H9 (cell line): ENCODE measurements around the gene TMEM234. TPM values are rescaled to one million over a fixed set of nuclear protein-coding genes. Genes with fewer than 3 reads are reported as not detected.

Experiments used
- DNase-seq: peaks from one replicate; pipeline ENCODE4 v3.0.0-alpha.2; 2017
- H2AFZ ChIP-seq: one replicate; pipeline ENCODE4 v1.6.1; 2013; ENCODE audit warnings: mild to moderate bottlenecking, low read length, control low read depth, moderate library complexity
- H2AK5ac ChIP-seq: 2 replicates; pipeline ENCODE4 v1.6.1; 2013; ENCODE audit warnings: low read length, control low read depth, mixed read lengths; ENCODE audit not compliant: insufficient read length
- H2BK120ac ChIP-seq: one replicate; pipeline ENCODE4 v1.6.1; 2013; ENCODE audit warnings: low read depth, mild to moderate bottlenecking, low read length, control low read depth, inconsistent platforms; ENCODE audit not compliant: poor library complexity, severe bottlenecking
- H2BK12ac ChIP-seq: 2 replicates; pipeline ENCODE4 v1.6.1; 2013; ENCODE audit warnings: low read length, control low read depth, mixed read lengths, low read depth; ENCODE audit not compliant: insufficient read length
- H2BK15ac ChIP-seq: 2 replicates; pipeline ENCODE4 v1.6.1; 2013; ENCODE audit warnings: low read depth, low read length, control low read depth
- H2BK20ac ChIP-seq: one replicate; pipeline ENCODE4 v1.6.1; 2013; ENCODE audit warnings: low read depth, mild to moderate bottlenecking, low read length, control low read depth, inconsistent platforms; ENCODE audit not compliant: poor library complexity, severe bottlenecking
- H2BK5ac ChIP-seq: 2 replicates; pipeline ENCODE4 v1.6.1; 2013; ENCODE audit warnings: low read length, control low read depth, mixed read lengths; ENCODE audit not compliant: insufficient read length
- H3K14ac ChIP-seq: 2 replicates; pipeline ENCODE4 v1.6.1; 2013; ENCODE audit warnings: low read length, control low read depth; ENCODE audit not compliant: insufficient read depth
- H3K18ac ChIP-seq: 2 replicates; pipeline ENCODE4 v1.6.1; 2013; ENCODE audit warnings: low read depth, mild to moderate bottlenecking, mixed read lengths, low read length, control low read depth; ENCODE audit not compliant: insufficient read length
- H3K23ac ChIP-seq: 2 replicates; pipeline ENCODE4 v1.6.1; 2013; ENCODE audit warnings: low read length, control low read depth, mixed read lengths, low read depth; ENCODE audit not compliant: insufficient read length
- H3K23me2 ChIP-seq: 2 replicates; pipeline ENCODE4 v1.6.1; 2013; ENCODE audit warnings: low read depth, mild to moderate bottlenecking, mixed read lengths, low read length, control low read depth; ENCODE audit not compliant: insufficient read length, poor library complexity, severe bottlenecking
- H3K27ac ChIP-seq: 2 replicates; pipeline ENCODE4 v1.5.1; 2013; ENCODE audit warnings: low read length, control low read depth, mixed read lengths, low read depth; ENCODE audit not compliant: insufficient read length
- H3K27me3 ChIP-seq: 2 replicates; pipeline ENCODE4 v1.6.1; 2013; ENCODE audit warnings: low read length, control low read depth, inconsistent platforms; ENCODE audit not compliant: insufficient read depth
- H3K4ac ChIP-seq: 2 replicates; pipeline ENCODE4 v1.6.1; 2013; ENCODE audit warnings: low read depth, mild to moderate bottlenecking, control low read depth, inconsistent platforms, low read length, moderate library complexity
- H3K4me1 ChIP-seq: 2 replicates; pipeline ENCODE4 v1.6.1; 2013; ENCODE audit warnings: low read length, control low read depth, inconsistent platforms; ENCODE audit not compliant: insufficient read depth
- H3K4me2 ChIP-seq: 2 replicates; pipeline ENCODE4 v1.6.1; 2013; ENCODE audit warnings: low read length, control low read depth, mixed read lengths; ENCODE audit not compliant: insufficient read length, insufficient read depth
- H3K56ac ChIP-seq: 2 replicates; pipeline ENCODE4 v1.6.1; 2013; ENCODE audit warnings: low read depth, mild to moderate bottlenecking, mixed read lengths, low read length, control low read depth; ENCODE audit not compliant: insufficient read length
- H3K79me1 ChIP-seq: 2 replicates; pipeline ENCODE4 v1.6.1; 2013; ENCODE audit warnings: low read depth, mild to moderate bottlenecking, moderate library complexity, low read length, control low read depth, inconsistent platforms; ENCODE audit not compliant: insufficient read depth, poor library complexity, severe bottlenecking
- H3K79me2 ChIP-seq: 2 replicates; pipeline ENCODE4 v1.6.1; 2013; ENCODE audit warnings: low read length, control low read depth, inconsistent platforms; ENCODE audit not compliant: insufficient read depth
- H3K9ac ChIP-seq: 2 replicates; pipeline ENCODE4 v1.6.1; 2013; ENCODE audit warnings: low read length, control low read depth, mixed read lengths; ENCODE audit not compliant: insufficient read length; ENCODE audit errors: extremely low read depth
- H3K9me3 ChIP-seq: one replicate; pipeline ENCODE4 v1.6.1; 2013; ENCODE audit warnings: low read depth, low read length, inconsistent platforms; ENCODE audit not compliant: control insufficient read depth
- H3T11ph ChIP-seq: one replicate; pipeline ENCODE4 v1.6.1; 2013; ENCODE audit warnings: mild to moderate bottlenecking, low read length, control low read depth, inconsistent platforms
- H4K20me1 ChIP-seq: one replicate; pipeline ENCODE4 v1.6.1; 2013; ENCODE audit not compliant: control insufficient read depth, insufficient read length, insufficient read depth
- H4K5ac ChIP-seq: 2 replicates; pipeline ENCODE4 v1.6.1; 2013; ENCODE audit warnings: low read depth, mild to moderate bottlenecking, mixed read lengths, low read length, control low read depth; ENCODE audit not compliant: insufficient read length
- H4K8ac ChIP-seq: replicated peaks from 2 replicates; pipeline ENCODE4 v1.6.1; 2013; ENCODE audit warnings: low read length, control low read depth, mixed read lengths, low read depth; ENCODE audit not compliant: insufficient read length
- H4K91ac ChIP-seq: 2 replicates; pipeline ENCODE4 v1.6.1; 2013; ENCODE audit warnings: low read depth, mild to moderate bottlenecking, moderate library complexity, mixed read lengths, low read length, control low read depth; ENCODE audit not compliant: insufficient read length
- H3K27ac Mint-ChIP-seq, 3 experiments: 2 replicates in 2 of 3; 3 replicates in 1 of 3; pipeline ENCODE4 v1.8.0; 2020 to 2021; ENCODE audit warnings: mixed read lengths in 3 of 3, mild to moderate bottlenecking in 1 of 3, moderate library complexity in 1 of 3
- H3K27me3 Mint-ChIP-seq: 2 replicates; pipeline ENCODE4 v1.8.0; 2021; ENCODE audit warnings: low read depth, mild to moderate bottlenecking, moderate library complexity, mixed read lengths
- H3K36me3 Mint-ChIP-seq, 3 experiments: 2 replicates in 2 of 3; 3 replicates in 1 of 3; pipeline ENCODE4 v1.8.0; 2020 to 2021; ENCODE audit warnings: low read depth in 3 of 3, mixed read lengths in 3 of 3; ENCODE audit not compliant: insufficient read depth in 1 of 3
- H3K4me1 Mint-ChIP-seq, 2 experiments: 2 replicates each; pipeline ENCODE4 v1.8.0; 2020; ENCODE audit warnings: mixed read lengths in 2 of 2
- H3K4me3 Mint-ChIP-seq, 2 experiments: 2 replicates in 1 of 2; 3 replicates in 1 of 2; pipeline ENCODE4 v1.8.0; 2020 to 2021; ENCODE audit warnings: mild to moderate bottlenecking in 2 of 2, mixed read lengths in 2 of 2, moderate library complexity in 1 of 2
- H3K9me3 Mint-ChIP-seq, 2 experiments: 2 replicates in 1 of 2; 3 replicates in 1 of 2; pipeline ENCODE4 v1.8.0; 2020; ENCODE audit warnings: mild to moderate bottlenecking in 2 of 2, mixed read lengths in 2 of 2, moderate library complexity in 1 of 2
- WGBS: extraction: QIAGEN DNeasy Blood & Tissue Kit; methylation state at CpG from one replicate; pipeline ENCODE4 v1.1.7; 2013; ENCODE audit warnings: missing lambda C conversion rate, low lambda C conversion rate, mixed read lengths; ENCODE audit not compliant: insufficient read length; ENCODE audit errors: extremely low coverage; 5-methylcytosine and 5-hydroxymethylcytosine counted together
- total RNA-seq: library from RNA; stranded (reverse); gene quantifications from 2 replicates; pipeline ENCODE4 v1.2.1, GENCODE V29; 2021
- TF ChIP-seq, protein P1 (sequence below): fragments of 200-600 bp; sonication (generic); conservative IDR thresholded peaks from 3 replicates; pipeline ENCODE4 v1.8.0; 2021; ENCODE audit warnings: antibody characterized with exemption, mild to moderate bottlenecking

TMEM234 gene
- total RNA-seq, 1 experiment from 2014 or later: 19.7 TPM

DNA sequence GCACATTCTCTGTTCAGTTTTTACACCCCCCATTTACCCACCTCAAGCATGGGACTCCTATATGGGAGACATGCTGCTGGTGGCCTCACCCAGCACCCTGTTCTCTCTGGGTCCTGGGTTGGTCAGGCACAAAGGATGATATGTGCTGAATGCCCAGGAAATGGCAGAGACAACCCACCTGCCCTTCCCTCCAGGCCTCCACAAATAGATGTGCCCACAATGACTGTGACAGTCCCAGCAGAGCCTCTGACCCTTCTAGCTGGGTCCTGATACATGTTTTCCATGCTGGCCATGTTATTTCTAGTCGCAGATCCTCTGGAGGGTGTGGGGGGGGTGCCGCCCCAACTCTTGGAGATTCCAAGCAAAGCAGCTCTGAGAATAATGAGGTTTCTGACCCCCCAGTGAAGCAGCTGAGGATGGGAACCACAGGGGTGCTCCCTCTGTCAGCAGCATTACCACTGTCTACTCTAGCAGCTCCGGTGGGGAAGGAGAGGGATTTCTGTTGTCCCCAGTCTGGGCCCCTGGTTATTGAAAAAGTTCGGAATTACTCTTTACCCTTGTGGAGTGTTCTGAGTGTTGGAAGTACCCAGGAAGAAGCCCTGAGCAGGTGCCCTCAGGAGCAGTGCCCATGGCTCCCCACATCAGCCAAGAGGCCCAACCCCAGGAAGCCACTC lies 23.0 kb downstream of the TMEM234 start:
- H2BK5ac ChIP-seq: no peak overlapping the region
- no peak overlapping the region for H3K9ac ChIP-seq
- H4K8ac ChIP-seq: no peak overlapping the region
- H3K27ac Mint-ChIP-seq: no peak overlapping the region; a peak in 1 of 7 replicates
- H3K4me2 ChIP-seq: peak overlapping the region; percentile 56
- H4K91ac ChIP-seq: no peak overlapping the region
- no peak overlapping the region for H3K23ac ChIP-seq
- H3K14ac ChIP-seq: no peak overlapping the region; the same call in 1 of the 2 replicates
- no peak overlapping the region for H2BK15ac ChIP-seq
- H4K5ac ChIP-seq: no peak overlapping the region
- H3K4me3 Mint-ChIP-seq: peak overlapping the region in 1 of 2 experiments; percentile 17; a peak in 1 of 5 replicates
- no peaks in the 10 kb centered on the region for H4K20me1 ChIP-seq
- no peak overlapping the region for H2AFZ ChIP-seq
- TF ChIP-seq, protein P1, sequence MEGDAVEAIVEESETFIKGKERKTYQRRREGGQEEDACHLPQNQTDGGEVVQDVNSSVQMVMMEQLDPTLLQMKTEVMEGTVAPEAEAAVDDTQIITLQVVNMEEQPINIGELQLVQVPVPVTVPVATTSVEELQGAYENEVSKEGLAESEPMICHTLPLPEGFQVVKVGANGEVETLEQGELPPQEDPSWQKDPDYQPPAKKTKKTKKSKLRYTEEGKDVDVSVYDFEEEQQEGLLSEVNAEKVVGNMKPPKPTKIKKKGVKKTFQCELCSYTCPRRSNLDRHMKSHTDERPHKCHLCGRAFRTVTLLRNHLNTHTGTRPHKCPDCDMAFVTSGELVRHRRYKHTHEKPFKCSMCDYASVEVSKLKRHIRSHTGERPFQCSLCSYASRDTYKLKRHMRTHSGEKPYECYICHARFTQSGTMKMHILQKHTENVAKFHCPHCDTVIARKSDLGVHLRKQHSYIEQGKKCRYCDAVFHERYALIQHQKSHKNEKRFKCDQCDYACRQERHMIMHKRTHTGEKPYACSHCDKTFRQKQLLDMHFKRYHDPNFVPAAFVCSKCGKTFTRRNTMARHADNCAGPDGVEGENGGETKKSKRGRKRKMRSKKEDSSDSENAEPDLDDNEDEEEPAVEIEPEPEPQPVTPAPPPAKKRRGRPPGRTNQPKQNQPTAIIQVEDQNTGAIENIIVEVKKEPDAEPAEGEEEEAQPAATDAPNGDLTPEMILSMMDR: no peak
- H2BK12ac ChIP-seq: no peak overlapping the region
- peaks cover 20 to 44% (median 37%) of the 10 kb centered on the region in 3 experiments; a peak in 6 of 7 replicates for H3K36me3 Mint-ChIP-seq
- no CpG with 5 or more reads among the region's 4 CpGs for WGBS
- peaks cover 3% of the 10 kb centered on the region for H3K23me2 ChIP-seq
- no peaks in the 10 kb centered on the region for H3K79me1 ChIP-seq
- H2BK120ac ChIP-seq: no peak overlapping the region
- H2BK20ac ChIP-seq: no peak overlapping the region
- no peak overlapping the region for H3K18ac ChIP-seq
- H2AK5ac ChIP-seq: no peak overlapping the region
- DNase-seq: no peak
- peaks cover 5% of the 10 kb centered on the region for H3K27me3 Mint-ChIP-seq
- no peak overlapping the region for H3K27ac ChIP-seq
- H3K4me1 ChIP-seq: no peaks in the 10 kb centered on the region; the same call in 1 of the 2 replicates
- no peak overlapping the region for H3K56ac ChIP-seq
- H3K4ac ChIP-seq: no peak overlapping the region
- H3K27me3 ChIP-seq: no peaks in the 10 kb centered on the region
- H3T11ph ChIP-seq: no peak overlapping the region
- H3K79me2 ChIP-seq: no peaks in the 10 kb centered on the region
- no peaks in the 10 kb centered on the region for H3K9me3 ChIP-seq
- no peaks in the 10 kb centered on the region for H3K9me3 Mint-ChIP-seq
- peaks cover 36 to 37% of the 10 kb centered on the region in 2 experiments for H3K4me1 Mint-ChIP-seq
